Kasumi-1 (cell line): ENCODE data around the gene BCAS3.

Experiments
- DNase-seq, 2 experiments: peaks; one replicate each; lab custom pipeline; 2025; lab: John Stamatoyannopoulos, UW

Gene BCAS3

GRCh38 chr17:60675997-60676396, 1.7 kb upstream of the BCAS3 start:
- no peak for DNase-seq

GRCh38 chr17:60676758-60677307, 818 bp upstream of the BCAS3 start:
- DNase-seq = no peak

DNA sequence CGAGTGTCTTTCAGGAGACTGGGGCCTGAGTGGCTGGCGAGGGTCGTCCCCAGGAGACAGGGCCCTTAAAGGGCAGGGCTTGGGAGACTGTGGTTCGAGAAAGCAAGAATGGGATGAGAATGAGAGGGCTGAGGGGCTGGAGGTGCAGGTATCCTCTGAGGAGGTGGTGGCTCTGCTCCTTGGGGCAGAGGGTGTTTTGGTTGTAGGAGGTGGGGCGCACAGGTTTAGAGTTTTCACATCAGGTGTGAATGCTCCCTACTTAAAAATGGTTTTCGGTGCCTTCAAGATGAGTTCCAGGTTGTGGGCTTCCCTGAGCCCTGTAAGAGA, 430 bp downstream of the BCAS3 start:
- DNase-seq = no peak

DNA sequence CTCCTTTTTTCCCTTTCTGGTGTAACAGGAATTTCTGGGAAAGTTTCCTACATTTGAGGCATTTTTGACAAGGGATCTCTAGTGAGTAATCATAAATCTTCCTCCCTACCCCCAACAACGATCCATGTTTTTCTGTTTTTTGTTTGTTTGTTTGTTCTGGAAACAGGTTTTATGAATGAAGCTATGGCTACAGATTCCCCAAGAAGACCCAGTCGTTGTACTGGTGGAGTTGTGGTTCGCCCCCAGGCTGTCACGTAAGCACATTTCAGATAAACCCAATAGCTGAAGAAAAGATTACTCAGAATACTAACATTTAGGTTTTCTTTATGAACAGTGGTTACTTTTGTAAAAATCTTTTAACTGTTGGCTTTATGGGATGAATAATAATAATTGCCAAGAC, 1.6 kb downstream of the BCAS3 start:
- no peak for DNase-seq

DNA sequence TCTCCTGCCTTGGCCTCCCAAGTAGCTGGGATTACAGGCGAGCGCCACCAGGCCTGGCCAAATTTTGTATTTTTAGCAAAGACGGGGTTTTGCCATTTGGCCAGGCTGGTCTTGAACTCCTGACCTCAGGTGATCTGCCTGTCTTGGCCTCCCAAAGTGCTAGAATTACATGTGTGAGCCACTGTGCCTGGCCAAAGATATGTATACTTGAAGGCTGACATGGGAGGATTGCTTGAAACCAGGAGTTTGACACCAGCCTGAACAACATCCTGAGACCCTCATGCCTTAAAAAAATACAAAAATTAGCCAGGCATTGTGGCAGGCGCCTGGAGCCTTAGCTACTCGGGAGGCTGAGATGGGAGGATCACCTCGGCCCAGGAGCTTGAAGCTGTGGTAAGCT, 3.1 kb downstream of the BCAS3 start:
- no peak for DNase-seq

DNA sequence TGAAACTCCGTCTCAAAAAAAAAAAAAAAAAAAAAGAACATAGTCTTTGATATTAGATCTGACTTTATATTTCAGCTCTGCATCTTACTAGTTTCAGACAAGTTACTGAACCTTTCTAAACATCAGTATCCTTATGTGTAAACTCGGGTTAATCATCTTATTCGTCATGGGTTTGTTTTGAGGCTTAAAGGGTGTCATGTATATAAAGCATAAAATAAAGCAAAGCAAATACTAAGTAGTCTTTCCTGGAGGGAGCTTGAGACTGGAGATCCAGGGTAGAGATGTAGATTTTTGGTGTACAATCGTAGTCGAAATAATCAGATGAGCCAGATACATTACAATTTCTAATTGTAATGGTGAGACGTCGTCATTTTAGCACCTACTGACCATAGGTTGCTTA, 7.8 kb downstream of the BCAS3 start:
- DNase-seq = no peak

GRCh38 chr17:60695960-60696359, 18.3 kb downstream of the BCAS3 start:
- no peak for DNase-seq

DNA sequence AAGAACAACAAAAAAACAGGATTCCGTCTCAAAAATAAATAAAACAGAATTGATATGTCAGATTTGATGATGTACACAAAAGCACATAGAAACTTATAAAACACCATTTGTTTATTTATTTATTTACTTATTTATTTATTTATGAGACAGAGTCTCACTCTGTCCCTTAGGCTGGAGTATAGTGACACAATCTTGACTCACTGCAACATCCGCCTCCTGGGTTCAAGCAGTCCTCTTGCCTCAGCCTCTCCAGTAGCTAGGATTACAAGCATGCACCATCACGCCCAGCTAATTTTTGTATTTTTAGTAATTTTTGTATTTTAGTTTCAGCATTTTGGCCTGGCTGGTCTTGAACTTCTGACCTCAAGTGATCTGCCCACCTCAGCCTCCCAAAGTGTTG, 21.4 kb downstream of the BCAS3 start:
- DNase-seq = no peak

DNA sequence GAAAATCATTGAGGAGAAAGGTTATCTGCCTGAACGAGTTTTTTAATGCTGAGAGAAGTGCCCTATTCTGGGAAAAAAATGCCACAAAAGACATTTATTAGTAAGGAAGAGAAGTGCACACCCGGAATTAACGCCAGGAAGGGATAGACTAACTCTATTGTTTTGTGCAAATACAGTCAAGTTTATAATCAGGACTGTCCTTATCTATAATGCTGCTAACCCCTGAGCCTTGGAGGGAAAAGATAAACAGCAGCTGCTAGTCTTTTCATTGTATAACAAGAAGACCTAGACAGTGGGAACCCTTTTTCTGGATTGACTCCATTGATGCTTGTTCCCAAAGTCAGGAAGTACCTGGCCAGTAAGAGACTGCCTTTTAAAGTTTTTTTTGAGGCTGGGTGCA, 26.5 kb downstream of the BCAS3 start:
- no peak for DNase-seq

GRCh38 chr17:60712675-60713074, 35.0 kb downstream of the BCAS3 start:
- no peak for DNase-seq

GRCh38 chr17:60713608-60714007, 36.0 kb downstream of the BCAS3 start:
- no peak for DNase-seq

GRCh38 chr17:60716766-60717165, 39.1 kb downstream of the BCAS3 start:
- DNase-seq = no peak

- no peak for DNase-seq
Observed at GRCh38 chr17:60717814-60718213, 40.2 kb downstream of the BCAS3 start.

DNA sequence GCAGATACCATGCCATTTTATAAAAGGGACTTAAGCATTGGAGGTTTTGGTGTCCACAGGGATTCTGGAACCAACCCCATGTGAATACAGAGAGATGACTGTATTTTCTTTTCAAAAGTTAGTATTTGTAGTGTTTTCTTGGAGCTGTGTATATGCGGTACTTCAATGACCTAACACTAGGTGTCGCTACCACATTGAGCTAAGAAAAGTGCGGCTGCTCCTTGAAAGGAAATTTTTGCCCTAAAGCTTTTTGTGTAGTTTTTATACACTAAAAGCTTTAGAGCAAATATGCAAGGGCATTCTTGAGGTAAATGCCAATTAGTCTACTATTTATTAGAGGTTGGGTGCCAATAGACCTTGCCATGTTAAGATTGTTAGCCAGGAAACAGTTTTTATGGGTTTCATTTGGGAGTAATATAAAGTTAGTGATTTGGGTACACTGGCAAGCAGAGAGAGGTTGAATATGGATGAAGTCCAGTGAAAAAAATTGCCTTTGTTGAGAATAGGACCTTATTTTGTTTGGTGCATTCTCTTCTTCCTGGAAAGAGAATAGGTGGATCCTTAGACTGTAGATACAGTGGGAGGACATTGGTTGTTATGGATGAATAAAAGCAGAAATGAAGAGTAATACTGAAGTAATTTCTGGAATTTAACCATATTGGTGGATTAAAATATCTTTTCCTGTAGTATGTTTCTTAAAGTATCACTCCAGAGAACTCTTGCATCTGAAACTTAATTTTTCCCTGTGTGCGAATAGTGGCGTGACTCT, 43.3 kb downstream of the BCAS3 start:
- DNase-seq = peak; percentile 80 to 90

DNA sequence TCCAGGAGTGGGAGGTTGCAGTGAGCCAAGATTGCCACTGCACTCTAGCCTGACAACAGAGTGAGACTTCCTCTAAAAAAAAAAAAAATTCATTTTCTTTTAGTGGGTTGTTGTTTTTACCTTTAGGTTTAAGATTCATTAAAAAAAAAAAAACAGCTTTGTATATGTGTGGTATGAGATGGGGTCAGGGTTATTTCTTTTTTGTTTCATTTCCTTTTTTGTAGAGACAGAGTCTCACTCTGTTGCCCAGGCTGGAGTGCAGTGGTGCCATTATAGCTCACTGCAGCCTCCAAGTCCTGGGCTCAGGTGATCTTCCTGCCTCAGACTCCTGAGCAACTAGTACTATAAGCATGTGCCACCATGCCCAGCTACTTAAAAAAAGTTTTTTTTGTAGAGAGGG, 47.0 kb downstream of the BCAS3 start:
- DNase-seq = no peak

GRCh38 chr17:60729854-60730253, 52.2 kb downstream of the BCAS3 start:
- no peak for DNase-seq

DNA sequence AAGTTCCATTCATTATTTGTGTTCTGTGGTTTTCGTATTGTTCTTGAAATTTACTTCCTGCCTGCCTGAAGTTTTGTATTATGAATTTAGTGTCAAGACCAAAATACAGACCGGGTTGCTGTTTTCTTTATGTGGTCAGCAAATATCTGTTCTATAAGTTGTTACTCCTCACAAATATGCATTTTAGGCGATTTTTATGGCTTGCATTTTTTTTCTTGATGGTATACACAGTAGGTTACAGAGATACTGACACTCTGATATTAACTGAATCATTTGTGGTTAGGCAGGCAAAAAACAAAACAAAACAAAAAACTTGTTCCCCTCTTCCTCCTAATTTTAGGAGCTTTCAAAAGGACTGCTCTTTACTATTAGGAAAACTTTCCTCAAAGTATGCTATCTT, 52.6 kb downstream of the BCAS3 start:
- no peak for DNase-seq

- DNase-seq = no peak
Observed at GRCh38 chr17:60738287-60738686, 60.6 kb downstream of the BCAS3 start.

GRCh38 chr17:60740584-60740983, 62.9 kb downstream of the BCAS3 start:
- no peak for DNase-seq

DNA sequence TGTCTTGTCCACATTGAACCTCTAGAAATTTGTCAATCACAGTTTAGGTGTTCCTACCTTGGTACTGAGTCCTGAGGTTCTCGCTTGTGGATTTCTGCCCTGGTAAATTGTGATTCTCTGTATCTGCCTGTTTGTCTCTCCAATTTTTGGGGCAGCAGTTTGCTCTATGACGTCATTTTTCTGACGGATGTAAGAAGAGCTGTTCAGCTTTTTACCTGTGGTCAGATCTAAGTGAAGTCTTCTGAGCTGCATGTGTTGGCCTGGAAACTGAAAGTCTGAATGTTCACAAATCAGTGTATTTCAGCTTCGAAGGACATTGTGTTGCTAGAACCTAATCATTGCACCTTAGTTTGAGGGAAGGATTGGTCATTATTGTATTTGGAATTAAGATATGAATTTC, 63.4 kb downstream of the BCAS3 start:
- DNase-seq = no peak

GRCh38 chr17:60743282-60743681, 65.6 kb downstream of the BCAS3 start:
- no peak for DNase-seq

DNA sequence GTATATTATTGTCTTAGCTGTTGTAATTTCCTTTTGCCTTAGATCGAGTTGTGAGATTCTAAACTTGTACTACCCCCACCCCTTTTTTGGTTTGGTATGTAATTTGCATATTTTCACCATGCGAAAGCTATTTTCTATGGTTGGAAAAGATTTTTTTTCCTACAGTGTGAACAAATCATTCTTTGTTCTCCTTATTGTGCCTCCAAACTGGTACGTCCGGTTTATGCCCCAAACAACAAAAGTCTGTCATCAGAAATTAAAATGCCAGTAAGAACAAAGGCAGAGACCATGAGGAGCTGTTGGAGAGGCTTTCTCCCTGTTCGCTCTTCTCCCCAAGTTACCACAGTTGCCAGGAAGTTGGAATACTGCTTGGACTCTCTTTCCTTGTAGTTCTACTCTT, 66.1 kb downstream of the BCAS3 start:
- no peak for DNase-seq

- DNase-seq = no peak
Observed at GRCh38 chr17:60744355-60744966, 66.8 kb downstream of the BCAS3 start.

- DNase-seq = no peak
Observed at GRCh38 chr17:60745544-60745943, 67.9 kb downstream of the BCAS3 start.
